HG03108 (cell line): Measurements from ENCODE around the gene PHPT1.

Source experiments
- ATAC-seq: cut with Tn5 transposase; IDR thresholded peaks from one replicate; pipeline ENCODE4 v1.9.1; 2021; ENCODE audit warnings: moderate library complexity; ENCODE audit not compliant: unreplicated experiment

Gene PHPT1

DNA sequence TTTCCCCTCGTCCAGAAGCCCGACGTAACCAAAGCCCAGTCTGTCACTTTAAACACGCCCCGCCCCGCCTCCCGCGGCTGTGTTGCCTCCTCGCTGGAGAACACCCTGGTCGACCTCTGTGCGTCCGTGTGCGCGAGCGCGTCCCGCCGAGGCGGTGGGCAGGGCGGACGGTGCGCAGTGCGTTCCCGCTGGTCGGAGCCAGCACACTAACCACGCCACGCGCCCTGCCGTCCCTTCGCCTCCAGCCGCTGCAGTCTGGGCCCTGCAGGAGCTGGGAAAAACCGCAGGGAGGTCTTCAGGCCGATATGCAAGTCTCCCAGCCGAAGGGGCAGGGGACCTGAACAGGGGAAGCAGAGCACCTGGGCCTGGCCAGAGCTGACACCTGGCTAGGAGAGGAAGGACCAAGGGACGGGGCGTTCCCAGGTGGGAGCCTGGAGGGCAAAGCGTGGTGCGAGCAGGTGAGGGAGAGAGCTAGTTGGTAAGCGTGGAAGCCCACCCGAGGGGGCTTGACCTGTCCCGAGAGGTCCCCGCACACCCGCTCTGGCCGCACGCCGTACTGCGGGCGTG is 1.3 kb upstream of the PHPT1 start:
- ATAC-seq = no peak

DNA sequence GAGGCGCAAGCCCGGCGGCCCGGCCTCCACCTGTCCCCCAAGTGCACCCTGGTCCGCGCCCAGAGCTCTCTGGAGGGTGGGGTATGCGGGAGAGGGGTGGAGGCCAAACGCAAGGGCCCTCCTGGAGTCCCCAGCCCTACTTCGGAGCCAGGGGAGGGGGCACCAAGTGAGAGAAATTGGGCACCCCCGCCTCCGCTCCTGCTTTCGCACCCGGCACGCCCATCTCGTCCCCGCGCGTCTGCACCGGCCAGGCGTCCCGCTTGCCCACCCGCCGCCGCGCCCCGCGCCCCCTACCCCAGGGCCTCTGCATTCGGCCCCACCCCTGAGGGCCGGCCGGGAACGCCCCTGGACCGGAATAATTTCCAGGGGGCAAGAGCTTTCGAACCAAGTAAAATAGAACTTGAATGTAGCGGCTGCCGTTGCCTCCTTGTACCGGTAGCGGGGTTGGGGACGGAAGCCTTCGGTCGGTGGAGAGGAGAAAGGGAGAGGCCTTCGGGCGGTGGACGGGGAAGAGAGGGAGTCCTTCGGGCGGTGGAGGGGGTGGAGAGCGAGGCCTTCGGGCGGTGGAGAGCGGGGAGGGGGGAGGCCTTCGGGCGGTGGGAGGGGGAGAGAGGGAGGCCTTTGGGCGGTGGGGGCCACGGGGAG is 694 bp upstream of the PHPT1 start:
- ATAC-seq = no peak

DNA sequence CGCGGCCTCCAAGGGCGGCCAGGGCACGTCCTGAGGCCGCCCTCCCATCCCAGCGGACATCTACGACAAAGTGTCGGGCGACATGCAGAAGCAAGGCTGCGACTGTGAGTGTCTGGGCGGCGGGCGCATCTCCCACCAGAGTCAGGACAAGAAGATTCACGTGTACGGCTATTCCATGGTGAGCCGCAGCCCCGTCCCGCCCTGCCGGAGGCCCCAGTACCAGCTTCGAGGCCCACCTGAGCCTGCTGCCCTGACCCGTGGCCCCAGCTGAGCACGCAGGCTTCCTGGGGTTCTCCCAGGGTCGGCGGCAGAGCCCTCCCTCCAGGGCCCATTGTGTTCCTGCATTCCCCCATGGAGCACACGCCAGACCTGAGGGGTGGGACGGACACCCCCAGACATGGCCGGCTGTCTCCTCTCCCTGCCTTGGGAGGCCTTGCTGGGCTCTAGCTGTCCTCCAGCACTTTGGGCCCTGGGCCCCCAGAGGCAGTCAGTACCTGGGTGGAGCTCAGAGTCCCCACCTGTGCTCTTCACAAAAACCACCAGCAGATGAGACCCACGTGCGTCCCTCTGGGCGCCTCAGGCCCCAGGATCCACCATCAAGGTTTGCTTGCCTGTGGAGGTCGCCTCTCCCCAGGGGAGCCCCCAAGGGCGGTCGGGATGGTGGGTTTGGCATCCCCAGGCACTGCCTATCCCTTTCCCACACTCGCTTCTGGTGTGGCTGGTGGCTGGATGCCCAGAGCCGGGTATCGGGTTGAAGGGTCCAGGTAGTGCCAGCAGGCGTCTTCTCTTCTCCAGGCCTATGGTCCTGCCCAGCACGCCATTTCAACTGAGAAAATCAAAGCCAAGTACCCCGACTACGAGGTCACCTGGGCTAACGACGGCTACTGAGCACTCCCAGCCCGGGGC is 1.0 kb downstream of the PHPT1 start:
- no peak for ATAC-seq

- ATAC-seq = no peak
Observed at GRCh38 chr9:136850866-136851775, 1.9 kb downstream of the PHPT1 start.

DNA sequence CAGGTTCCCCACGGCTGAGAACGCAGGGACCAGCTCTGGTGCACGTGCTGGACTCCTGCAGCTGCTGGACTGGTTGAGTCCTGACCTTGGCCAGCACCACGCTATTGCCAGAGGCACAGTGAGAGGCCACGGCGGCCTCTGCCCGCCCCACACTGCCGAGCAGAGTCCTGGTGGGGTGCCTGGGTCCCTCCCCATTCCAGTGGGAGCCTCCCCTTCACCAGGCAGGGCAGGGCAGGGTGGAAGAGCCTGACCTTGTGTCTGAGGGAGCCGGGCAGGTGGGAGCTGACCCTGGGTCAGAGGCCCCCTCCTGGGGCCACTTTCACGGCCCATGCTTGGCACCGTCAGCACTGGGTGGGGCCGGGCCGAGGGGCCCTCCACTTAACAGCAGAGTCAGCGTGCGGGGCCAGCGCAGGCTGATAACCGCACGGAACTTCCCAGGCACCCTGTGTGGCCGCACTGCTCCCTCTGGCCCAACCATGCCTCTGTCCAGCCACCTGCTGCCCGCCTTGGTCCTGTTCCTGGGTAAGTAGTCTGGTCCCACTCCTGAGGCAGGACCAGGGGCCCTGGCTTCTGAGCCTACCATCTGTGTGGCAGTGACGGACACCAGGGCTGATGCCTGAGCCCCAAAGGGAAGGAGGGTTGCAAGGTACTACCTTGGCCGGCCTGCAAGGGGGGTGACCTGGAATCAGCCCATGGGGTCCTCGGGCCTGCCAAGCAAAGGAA is 2.9 kb downstream of the PHPT1 start, which contains the start of gene MAMDC4:
MAMDC4 (plus strand) TSS at position 406 of the 723 bp plus-strand sequence; CDS start at position 477, 71 bp downstream.
- ATAC-seq = no peak

- no peak for ATAC-seq
Observed at GRCh38 chr9:136852664-136853595, 3.7 kb downstream of the PHPT1 start.

GRCh38 chr9:136853596-136854112 is 4.4 kb downstream of the PHPT1 start:
- no peak for ATAC-seq

GRCh38 chr9:136854113-136854841 is 5.1 kb downstream of the PHPT1 start:
- no peak for ATAC-seq

GRCh38 chr9:136854842-136855460 is 5.7 kb downstream of the PHPT1 start:
- no peak for ATAC-seq

DNA sequence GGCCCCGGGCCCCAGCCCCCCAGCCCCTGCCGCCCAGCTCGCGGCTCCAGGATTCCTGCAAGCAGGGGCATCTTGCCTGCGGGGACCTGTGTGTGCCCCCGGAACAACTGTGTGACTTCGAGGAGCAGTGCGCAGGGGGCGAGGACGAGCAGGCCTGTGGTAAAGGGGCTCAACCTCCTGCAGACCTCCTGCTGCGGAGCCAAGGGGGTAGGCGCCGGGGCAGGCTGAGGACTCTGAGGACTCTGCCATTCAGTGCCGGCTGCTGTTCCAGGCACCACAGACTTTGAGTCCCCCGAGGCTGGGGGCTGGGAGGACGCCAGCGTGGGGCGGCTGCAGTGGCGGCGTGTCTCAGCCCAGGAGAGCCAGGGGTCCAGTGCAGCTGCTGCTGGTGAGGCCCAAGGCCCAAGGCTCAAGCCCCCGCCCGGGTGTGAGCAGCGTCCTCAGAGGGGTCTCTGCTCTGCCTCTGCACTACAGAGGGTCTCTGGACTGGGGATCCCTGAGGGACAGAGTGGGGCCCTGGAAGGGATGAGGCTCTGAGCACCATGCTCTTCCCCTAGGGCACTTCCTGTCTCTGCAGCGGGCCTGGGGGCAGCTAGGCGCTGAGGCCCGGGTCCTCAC is 6.4 kb downstream of the PHPT1 start:
- no peak for ATAC-seq

DNA sequence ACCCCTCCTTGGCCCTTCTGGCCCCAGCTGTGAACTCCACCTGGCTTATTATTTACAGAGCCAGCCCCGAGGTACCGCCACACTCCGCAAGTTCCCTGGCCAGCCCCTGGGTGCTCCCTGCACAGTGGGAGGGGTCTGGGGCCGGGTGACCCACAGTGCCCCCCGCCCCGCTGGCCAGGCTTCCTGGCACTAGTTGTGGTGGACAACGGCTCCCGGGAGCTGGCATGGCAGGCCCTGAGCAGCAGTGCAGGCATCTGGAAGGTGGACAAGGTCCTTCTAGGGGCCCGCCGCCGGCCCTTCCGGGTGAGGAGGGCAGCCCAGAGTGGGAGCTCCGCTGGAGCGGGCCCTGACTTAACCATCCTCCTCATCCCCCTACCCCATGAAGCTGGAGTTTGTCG is 6.9 kb downstream of the PHPT1 start:
- no peak for ATAC-seq

DNA sequence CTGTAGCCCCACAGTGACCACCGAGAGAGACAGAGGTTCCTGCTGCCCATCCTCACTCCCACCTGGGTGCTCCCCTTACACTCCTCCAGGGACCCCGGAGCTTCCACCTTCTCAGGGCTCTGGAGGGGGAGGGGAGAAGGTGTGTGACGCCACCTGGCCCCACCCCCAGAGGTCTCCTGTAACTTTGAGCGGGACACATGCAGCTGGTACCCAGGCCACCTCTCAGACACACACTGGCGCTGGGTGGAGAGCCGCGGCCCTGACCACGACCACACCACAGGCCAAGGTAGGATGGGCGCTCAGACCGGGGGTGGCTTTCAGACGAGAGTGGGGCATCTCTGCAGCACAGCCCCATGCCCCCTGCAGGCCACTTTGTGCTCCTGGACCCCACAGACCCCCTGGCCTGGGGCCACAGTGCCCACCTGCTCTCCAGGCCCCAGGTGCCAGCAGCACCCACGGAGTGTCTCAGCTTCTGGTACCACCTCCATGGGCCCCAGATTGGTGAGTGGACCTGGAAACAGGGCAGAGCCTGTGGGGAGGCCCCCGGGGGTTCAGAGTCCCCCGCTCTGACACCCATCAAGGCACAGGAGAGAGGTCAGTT is 7.4 kb downstream of the PHPT1 start:
- ATAC-seq = no peak

GRCh38 chr9:136857166-136857565 is 8.0 kb downstream of the PHPT1 start:
- no peak for ATAC-seq

DNA sequence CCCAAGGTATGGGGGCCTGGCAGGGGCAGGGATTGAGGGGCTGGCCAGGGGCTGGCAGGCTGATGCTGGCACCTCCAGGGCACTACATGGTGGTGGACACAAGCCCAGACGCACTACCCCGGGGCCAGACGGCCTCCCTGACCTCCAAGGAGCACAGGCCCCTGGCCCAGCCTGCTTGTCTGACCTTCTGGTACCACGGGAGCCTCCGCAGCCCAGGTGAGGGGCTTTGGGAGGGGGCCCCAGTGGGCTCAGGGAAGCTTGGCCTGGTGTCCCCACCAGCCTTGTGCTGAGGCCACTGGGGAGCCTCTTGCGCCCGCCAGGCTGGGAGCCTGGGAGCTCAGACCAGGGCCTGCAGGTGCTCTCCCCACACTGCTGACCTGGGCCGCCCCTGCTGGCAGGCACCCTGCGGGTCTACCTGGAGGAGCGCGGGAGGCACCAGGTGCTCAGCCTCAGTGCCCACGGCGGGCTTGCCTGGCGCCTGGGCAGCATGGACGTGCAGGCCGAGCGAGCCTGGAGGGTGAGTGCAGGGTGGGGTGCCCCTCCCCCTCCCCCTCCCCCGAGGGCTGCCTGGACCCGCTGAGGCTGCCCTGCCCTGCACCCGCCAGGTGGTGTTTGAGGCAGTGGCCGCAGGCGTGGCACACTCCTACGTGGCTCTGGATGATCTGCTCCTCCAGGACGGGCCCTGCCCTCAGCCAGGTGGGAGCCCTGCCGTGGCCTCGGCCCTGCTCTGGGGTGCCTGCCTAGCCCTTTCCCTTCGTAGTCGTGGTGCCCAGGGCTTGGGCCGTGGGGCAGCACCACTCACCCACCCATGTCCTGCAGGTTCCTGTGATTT is 8.6 kb downstream of the PHPT1 start:
- ATAC-seq = no peak

GRCh38 chr9:136858452-136858843 is 9.2 kb downstream of the PHPT1 start:
- ATAC-seq = no peak
